SH-SY5Y (cell line): ENCODE measurements around the gene LDB2.

Experiments used
- GATA2 ChIP-seq: IDR thresholded peaks from 2 replicates; pipeline ENCODE4 v1.6.1; 2011; ENCODE audit warnings: mild to moderate bottlenecking, low read depth, low read length
- GATA3 ChIP-seq: IDR thresholded peaks from 2 replicates; pipeline ENCODE4 v1.6.1; 2011; ENCODE audit warnings: low read depth, mild to moderate bottlenecking, low read length, moderate library complexity

LDB2 gene

GRCh38 chr4:16581117-16581516, 317.3 kb downstream of the LDB2 start:
- TF ChIP-seq GATA3, result no peak
- TF ChIP-seq GATA2, result no peak

GRCh38 chr4:16580514-16580913, 317.9 kb downstream of the LDB2 start:
- no peak for TF ChIP-seq GATA3
- no peak for TF ChIP-seq GATA2

GRCh38 chr4:16579866-16580265, 318.6 kb downstream of the LDB2 start:
- TF ChIP-seq GATA2, result no peak

- no peak for TF ChIP-seq GATA2
Observed at GRCh38 chr4:16577177-16577576, 321.3 kb downstream of the LDB2 start.

- TF ChIP-seq GATA3 (no peak), GATA2 (no peak)
Observed at GRCh38 chr4:16574981-16575380, 323.5 kb downstream of the LDB2 start.

GRCh38 chr4:16573739-16574138, 324.7 kb downstream of the LDB2 start:
- TF ChIP-seq GATA2 (no peak), GATA3 (no peak)

- no peak for TF ChIP-seq GATA3
- no peak for TF ChIP-seq GATA2
Observed at GRCh38 chr4:16573206-16573605, 325.2 kb downstream of the LDB2 start.

- no peak for TF ChIP-seq GATA2
- TF ChIP-seq GATA3, result no peak
Observed at GRCh38 chr4:16572631-16573030, 325.8 kb downstream of the LDB2 start.

GRCh38 chr4:16572161-16572560, 326.3 kb downstream of the LDB2 start:
- TF ChIP-seq GATA3, result no peak
- no peak for TF ChIP-seq GATA2

- TF ChIP-seq GATA3, result no peak
- no peak for TF ChIP-seq GATA2
Observed at GRCh38 chr4:16569790-16570189, 328.7 kb downstream of the LDB2 start.

- no peak for TF ChIP-seq GATA2
- no peak for TF ChIP-seq GATA3
Observed at GRCh38 chr4:16555156-16555555, 343.3 kb downstream of the LDB2 start.

GRCh38 chr4:16550531-16550930, 347.9 kb downstream of the LDB2 start:
- TF ChIP-seq GATA2, result no peak
- TF ChIP-seq GATA3, result no peak

GRCh38 chr4:16545656-16546055, 352.8 kb downstream of the LDB2 start:
- TF ChIP-seq GATA2 (no peak; the same call in 1 of the 2 replicates), GATA3 (no peak)

GRCh38 chr4:16544869-16545268, 353.6 kb downstream of the LDB2 start:
- TF ChIP-seq GATA3 (no peak), GATA2 (no peak)

GRCh38 chr4:16544251-16544721, 354.2 kb downstream of the LDB2 start:
- TF ChIP-seq GATA3 (no peak), GATA2 (peak; percentile 59; the same call in 1 of the 2 replicates)

- TF ChIP-seq GATA3, result no peak
Observed at GRCh38 chr4:16537926-16538325, 360.5 kb downstream of the LDB2 start.
